ENCODE results near the gene TRAPPC3L. TPM values are rescaled to one million over a fixed set of nuclear protein-coding genes. Genes with fewer than 3 reads are reported as not detected.

Gene TRAPPC3L
- total and polyA plus RNA-seq, 2 of the 13 experiments (the other 11 are each of a cell fraction or from before 2014, with no cell fraction given) = not detected

DNA sequence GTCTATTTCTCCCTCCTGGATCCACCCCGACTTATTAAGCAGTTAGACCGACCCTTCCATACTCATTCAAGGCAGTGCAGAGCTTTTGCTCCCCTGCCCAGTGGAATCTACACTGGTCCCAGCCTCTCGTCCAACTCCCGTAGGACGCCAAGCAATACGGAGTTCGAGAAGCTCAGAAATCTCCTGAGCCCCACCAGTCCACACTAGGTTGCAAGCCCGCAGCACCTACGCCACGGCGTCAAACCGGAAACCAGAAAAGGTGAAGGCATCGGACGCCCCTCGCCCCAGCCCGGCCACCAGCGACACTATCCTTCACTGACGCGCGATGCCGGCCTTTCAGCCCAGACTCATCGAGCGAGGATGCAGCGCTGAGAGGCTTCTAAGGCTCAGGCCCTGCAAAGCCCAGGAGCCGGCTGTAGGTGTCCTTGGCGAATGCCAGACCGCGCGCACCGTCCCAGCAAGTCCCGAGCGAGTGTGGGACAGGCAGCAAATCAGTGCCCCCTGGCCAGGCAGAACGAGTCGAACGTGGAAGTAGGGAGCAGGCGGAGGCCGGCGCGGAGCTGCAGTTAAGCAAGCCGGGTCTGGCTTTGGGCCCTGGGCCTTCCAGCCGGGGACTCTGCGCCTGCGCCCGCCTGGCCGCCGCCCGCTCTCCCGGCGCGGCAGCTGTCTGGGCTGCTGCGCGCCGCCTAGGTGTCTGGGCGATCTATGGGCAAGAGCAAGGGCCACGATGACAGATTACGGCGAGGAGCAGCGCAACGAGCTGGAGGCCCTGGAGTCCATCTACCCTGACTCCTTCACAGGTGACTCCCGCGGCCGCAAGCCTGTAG, 25.6 kb upstream of the TRAPPC3L start, which contains the start of gene RWDD1 (continued):
- TF ChIP-seq BORCS8-MEF2B (CRISPR knock-in tag; IDR thresholded peaks at IDR 0.05) (peak; percentile 99), RORA (CRISPR knock-in tag; IDR thresholded peaks at IDR 0.05) (no peak), KLF15 (CRISPR knock-in tag; IDR thresholded peaks at IDR 0.05; ENCODE audit: borderline replicate concordance) (no peak; the same call in 1 of the 2 replicates), ZNF543 (CRISPR knock-in tag; IDR thresholded peaks at IDR 0.05) (peak; percentile 80; the same call in 1 of the 2 replicates), SMC3 (IDR thresholded peaks at IDR 0.05; ENCODE audit: low read length) (no peak), ZSCAN29 (CRISPR knock-in tag; conservative IDR thresholded peaks at IDR 0.05) (peak; percentile 77; the same call in 1 of the 2 replicates), FOXA3 (CRISPR knock-in tag; IDR thresholded peaks at IDR 0.05) (peak; percentile 78), NONO (IDR thresholded peaks at IDR 0.05) (no peak), NONO (CRISPR knock-in tag; conservative IDR thresholded peaks at IDR 0.05) (peak; percentile 99), FOSL2 (CRISPR knock-in tag; IDR thresholded peaks at IDR 0.05) (peak; percentile 66; the same call in 1 of the 2 replicates), ZSCAN9 (CRISPR knock-in tag; IDR thresholded peaks at IDR 0.05; ENCODE audit: borderline replicate concordance) (peak; percentile 35; the same call in 1 of the 2 replicates), SP1 (IDR thresholded peaks at IDR 0.05) (no peak), SP1 (CRISPR knock-in tag; IDR thresholded peaks at IDR 0.05) (peak; percentile 77; the same call in 1 of the 2 replicates), ATF4 (CRISPR knock-in tag; IDR thresholded peaks at IDR 0.05) (peak in 1 of 2 experiments; percentile 51; a peak in 1 of 4 replicates), PAWR (CRISPR knock-in tag; IDR thresholded peaks at IDR 0.05; ENCODE audit: borderline replicate concordance) (peak; percentile 61; the same call in 1 of the 2 replicates), ZNF275 (CRISPR knock-in tag; IDR thresholded peaks at IDR 0.05; ENCODE audit: borderline replicate concordance) (no peak; the same call in 1 of the 2 replicates), PAF1 (CRISPR knock-in tag; IDR thresholded peaks at IDR 0.05) (no peak)
- TF ChIP-seq, protein P1, sequence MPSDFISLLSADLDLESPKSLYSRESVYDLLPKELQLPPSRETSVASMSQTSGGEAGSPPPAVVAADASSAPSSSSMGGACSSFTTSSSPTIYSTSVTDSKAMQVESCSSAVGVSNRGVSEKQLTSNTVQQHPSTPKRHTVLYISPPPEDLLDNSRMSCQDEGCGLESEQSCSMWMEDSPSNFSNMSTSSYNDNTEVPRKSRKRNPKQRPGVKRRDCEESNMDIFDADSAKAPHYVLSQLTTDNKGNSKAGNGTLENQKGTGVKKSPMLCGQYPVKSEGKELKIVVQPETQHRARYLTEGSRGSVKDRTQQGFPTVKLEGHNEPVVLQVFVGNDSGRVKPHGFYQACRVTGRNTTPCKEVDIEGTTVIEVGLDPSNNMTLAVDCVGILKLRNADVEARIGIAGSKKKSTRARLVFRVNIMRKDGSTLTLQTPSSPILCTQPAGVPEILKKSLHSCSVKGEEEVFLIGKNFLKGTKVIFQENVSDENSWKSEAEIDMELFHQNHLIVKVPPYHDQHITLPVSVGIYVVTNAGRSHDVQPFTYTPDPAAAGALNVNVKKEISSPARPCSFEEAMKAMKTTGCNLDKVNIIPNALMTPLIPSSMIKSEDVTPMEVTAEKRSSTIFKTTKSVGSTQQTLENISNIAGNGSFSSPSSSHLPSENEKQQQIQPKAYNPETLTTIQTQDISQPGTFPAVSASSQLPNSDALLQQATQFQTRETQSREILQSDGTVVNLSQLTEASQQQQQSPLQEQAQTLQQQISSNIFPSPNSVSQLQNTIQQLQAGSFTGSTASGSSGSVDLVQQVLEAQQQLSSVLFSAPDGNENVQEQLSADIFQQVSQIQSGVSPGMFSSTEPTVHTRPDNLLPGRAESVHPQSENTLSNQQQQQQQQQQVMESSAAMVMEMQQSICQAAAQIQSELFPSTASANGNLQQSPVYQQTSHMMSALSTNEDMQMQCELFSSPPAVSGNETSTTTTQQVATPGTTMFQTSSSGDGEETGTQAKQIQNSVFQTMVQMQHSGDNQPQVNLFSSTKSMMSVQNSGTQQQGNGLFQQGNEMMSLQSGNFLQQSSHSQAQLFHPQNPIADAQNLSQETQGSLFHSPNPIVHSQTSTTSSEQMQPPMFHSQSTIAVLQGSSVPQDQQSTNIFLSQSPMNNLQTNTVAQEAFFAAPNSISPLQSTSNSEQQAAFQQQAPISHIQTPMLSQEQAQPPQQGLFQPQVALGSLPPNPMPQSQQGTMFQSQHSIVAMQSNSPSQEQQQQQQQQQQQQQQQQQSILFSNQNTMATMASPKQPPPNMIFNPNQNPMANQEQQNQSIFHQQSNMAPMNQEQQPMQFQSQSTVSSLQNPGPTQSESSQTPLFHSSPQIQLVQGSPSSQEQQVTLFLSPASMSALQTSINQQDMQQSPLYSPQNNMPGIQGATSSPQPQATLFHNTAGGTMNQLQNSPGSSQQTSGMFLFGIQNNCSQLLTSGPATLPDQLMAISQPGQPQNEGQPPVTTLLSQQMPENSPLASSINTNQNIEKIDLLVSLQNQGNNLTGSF (CRISPR knock-in tag; IDR thresholded peaks at IDR 0.05) = no peak; the same call in 1 of the 2 replicates
- TF ChIP-seq, protein P2, sequence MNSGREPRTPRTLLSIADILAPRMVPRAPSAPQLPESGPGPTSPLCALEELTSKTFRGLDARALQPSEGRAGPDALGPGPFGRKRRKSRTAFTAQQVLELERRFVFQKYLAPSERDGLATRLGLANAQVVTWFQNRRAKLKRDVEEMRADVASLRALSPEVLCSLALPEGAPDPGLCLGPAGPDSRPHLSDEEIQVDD (CRISPR knock-in tag; IDR thresholded peaks at IDR 0.05; ENCODE audit: borderline replicate concordance) = peak; percentile 48; the same call in 1 of the 2 replicates
- TF ChIP-seq, protein P3, sequence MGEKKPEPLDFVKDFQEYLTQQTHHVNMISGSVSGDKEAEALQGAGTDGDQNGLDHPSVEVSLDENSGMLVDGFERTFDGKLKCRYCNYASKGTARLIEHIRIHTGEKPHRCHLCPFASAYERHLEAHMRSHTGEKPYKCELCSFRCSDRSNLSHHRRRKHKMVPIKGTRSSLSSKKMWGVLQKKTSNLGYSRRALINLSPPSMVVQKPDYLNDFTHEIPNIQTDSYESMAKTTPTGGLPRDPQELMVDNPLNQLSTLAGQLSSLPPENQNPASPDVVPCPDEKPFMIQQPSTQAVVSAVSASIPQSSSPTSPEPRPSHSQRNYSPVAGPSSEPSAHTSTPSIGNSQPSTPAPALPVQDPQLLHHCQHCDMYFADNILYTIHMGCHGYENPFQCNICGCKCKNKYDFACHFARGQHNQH (CRISPR knock-in tag; IDR thresholded peaks at IDR 0.05) = peak; percentile 97

Data from HepG2 (cell line).